ENCODE results near the gene PGGT1B.

DNA sequence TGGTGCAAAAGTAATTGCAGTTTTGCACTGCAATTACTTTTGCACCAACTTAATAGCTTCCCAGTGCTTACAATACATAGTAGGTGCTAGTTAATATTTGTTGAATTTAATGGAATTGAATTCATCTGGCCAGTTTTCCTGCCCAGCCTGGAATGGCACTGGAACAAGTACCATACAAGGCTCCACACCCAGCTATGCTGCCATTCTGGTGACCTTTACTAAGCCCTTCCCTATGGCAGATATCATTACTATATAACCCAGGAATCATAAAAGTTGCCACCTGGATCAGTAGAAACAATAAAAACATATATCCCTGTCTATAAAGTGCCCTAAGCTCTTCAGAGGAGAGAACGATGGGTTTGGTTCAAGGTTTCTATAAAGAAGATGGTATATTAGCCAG lies 70.6 kb downstream of the PGGT1B start:
- TF ChIP-seq, protein P1, sequence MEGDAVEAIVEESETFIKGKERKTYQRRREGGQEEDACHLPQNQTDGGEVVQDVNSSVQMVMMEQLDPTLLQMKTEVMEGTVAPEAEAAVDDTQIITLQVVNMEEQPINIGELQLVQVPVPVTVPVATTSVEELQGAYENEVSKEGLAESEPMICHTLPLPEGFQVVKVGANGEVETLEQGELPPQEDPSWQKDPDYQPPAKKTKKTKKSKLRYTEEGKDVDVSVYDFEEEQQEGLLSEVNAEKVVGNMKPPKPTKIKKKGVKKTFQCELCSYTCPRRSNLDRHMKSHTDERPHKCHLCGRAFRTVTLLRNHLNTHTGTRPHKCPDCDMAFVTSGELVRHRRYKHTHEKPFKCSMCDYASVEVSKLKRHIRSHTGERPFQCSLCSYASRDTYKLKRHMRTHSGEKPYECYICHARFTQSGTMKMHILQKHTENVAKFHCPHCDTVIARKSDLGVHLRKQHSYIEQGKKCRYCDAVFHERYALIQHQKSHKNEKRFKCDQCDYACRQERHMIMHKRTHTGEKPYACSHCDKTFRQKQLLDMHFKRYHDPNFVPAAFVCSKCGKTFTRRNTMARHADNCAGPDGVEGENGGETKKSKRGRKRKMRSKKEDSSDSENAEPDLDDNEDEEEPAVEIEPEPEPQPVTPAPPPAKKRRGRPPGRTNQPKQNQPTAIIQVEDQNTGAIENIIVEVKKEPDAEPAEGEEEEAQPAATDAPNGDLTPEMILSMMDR (IDR thresholded peaks at IDR 0.05; ENCODE audit: low read depth, low read length): no peak
- no peak for TF ChIP-seq EZH2phosphoT487 (IDR thresholded peaks at IDR 0.05; ENCODE audit: low read depth)

All from OCI-LY3 (cell line).